IMR-90 (cell line): ENCODE measurements around the gene SERPINE2. TPM values are rescaled to one million over a fixed set of nuclear protein-coding genes. Genes with fewer than 3 reads are reported as not detected.

ENCODE experiments used
- ATAC-seq: fragments of 200-7000 bp; cut with Tn5 transposase; 2 replicates; pipeline ENCODE4 v1.9.1; 2020; ENCODE audit warnings: low read depth, mild to moderate bottlenecking, moderate library complexity
- BruUV-seq: library from RNA; stranded (reverse); fragments of 400-500 nt; replicated peaks from 2 replicates; lab custom pipeline; 2021; lab: Mats Ljungman, UMichigan
- CTCF ChIA-PET: fragments of 300-600 bp; formaldehyde crosslinking; extraction: SDS; loops from one replicate; lab custom pipeline; 2021; ENCODE audit warnings: antibody characterized with exemption; lab: Yijun Ruan, JAX
- POLR2A ChIA-PET: fragments of 300-600 bp; sonication (Branson Sonifier 250); formaldehyde crosslinking; loops from one replicate; lab custom pipeline; 2022; ENCODE audit warnings: antibody characterized with exemption; ENCODE audit not compliant: unreplicated experiment; lab: Charles Lee
- DNase-seq: peaks from one replicate; pipeline ENCODE4 v3.0.0; 2013
- H2AFZ ChIP-seq: replicated peaks from 2 replicates; pipeline ENCODE3; 2013; ENCODE audit warnings: low read length, mild to moderate bottlenecking; ENCODE audit not compliant: poor library complexity
- H2AK5ac ChIP-seq: 2 replicates; pipeline ENCODE4 v1.6.1; 2013; ENCODE audit warnings: low read depth, low read length, inconsistent platforms
- H2AK9ac ChIP-seq: replicated peaks from 2 replicates; pipeline ENCODE3; 2013; ENCODE audit warnings: mild to moderate bottlenecking, low read depth, low read length, moderate library complexity; ENCODE audit not compliant: poor library complexity
- H2BK120ac ChIP-seq: 2 replicates; pipeline ENCODE4 v1.6.1; 2013; ENCODE audit warnings: low read depth, low read length, inconsistent platforms
- H2BK15ac ChIP-seq: 3 replicates; pipeline ENCODE4 v1.6.1; 2013; ENCODE audit warnings: low read depth, low read length, inconsistent platforms
- H2BK20ac ChIP-seq: 2 replicates; pipeline ENCODE4 v1.6.1; 2013; ENCODE audit warnings: low read depth, mild to moderate bottlenecking, inconsistent platforms, low read length, moderate library complexity
- H2BK5ac ChIP-seq: 2 replicates; pipeline ENCODE4 v1.6.1; 2013; ENCODE audit warnings: mild to moderate bottlenecking, low read depth, low read length, inconsistent platforms; ENCODE audit not compliant: poor library complexity, severe bottlenecking
- H3K14ac ChIP-seq: replicated peaks from 2 replicates; pipeline ENCODE4 v1.6.1; 2013; ENCODE audit warnings: low read depth, low read length, inconsistent platforms
- H3K18ac ChIP-seq: 2 replicates; pipeline ENCODE4 v1.6.1; 2013; ENCODE audit warnings: low read depth, low read length, control low read depth
- H3K23ac ChIP-seq: 2 replicates; pipeline ENCODE4 v1.6.1; 2013; ENCODE audit warnings: low read depth, low read length, inconsistent platforms
- H3K27ac ChIP-seq: 2 replicates; pipeline ENCODE4 v1.5.1; 2013; ENCODE audit warnings: mild to moderate bottlenecking, control low read depth, low read length; ENCODE audit not compliant: insufficient read depth
- H3K27me3 ChIP-seq: 2 replicates; pipeline ENCODE4 v1.6.1; 2013; ENCODE audit warnings: low read length; ENCODE audit not compliant: control insufficient read depth, insufficient read depth
- H3K36me3 ChIP-seq: 2 replicates; pipeline ENCODE4 v1.6.1; 2013; ENCODE audit warnings: low read length, mixed read lengths; ENCODE audit not compliant: control insufficient read depth, insufficient read depth
- H3K4ac ChIP-seq: 2 replicates; pipeline ENCODE4 v1.6.1; 2013; ENCODE audit warnings: low read depth, low read length, inconsistent platforms
- H3K4me1 ChIP-seq: 2 replicates; pipeline ENCODE4 v1.6.1; 2013; ENCODE audit warnings: low read length, mixed read lengths; ENCODE audit not compliant: control insufficient read depth, insufficient read depth
- H3K4me2 ChIP-seq: 2 replicates; pipeline ENCODE4 v1.6.1; 2013; ENCODE audit warnings: low read depth, mild to moderate bottlenecking, control low read depth, low read length, moderate library complexity
- H3K4me3 ChIP-seq: 2 replicates; pipeline ENCODE4 v1.5.1; 2013; ENCODE audit warnings: low read depth, mild to moderate bottlenecking, control low read depth, low read length, moderate library complexity; ENCODE audit not compliant: insufficient read depth
- H3K56ac ChIP-seq: 2 replicates; pipeline ENCODE4 v1.6.1; 2013; ENCODE audit warnings: low read length, inconsistent platforms; ENCODE audit not compliant: insufficient read depth; ENCODE audit errors: extremely low read depth
- H3K79me1 ChIP-seq, 2 experiments: 2 replicates each; pipeline ENCODE4 v1.6.1; 2013; ENCODE audit warnings: low read length in 2 of 2, inconsistent platforms in 1 of 2, low read depth in 1 of 2
- H3K9ac ChIP-seq: 2 replicates; pipeline ENCODE4 v1.6.1; 2013; ENCODE audit warnings: low read depth, low read length, control low read depth
- H3K9me1 ChIP-seq: 2 replicates; pipeline ENCODE4 v1.6.1; 2013; ENCODE audit warnings: low read length, inconsistent platforms; ENCODE audit not compliant: insufficient read depth
- H3K9me3 ChIP-seq: 2 replicates; pipeline ENCODE4 v1.6.1; 2013; ENCODE audit warnings: low read length; ENCODE audit not compliant: control insufficient read depth, insufficient read depth
- H4K20me1 ChIP-seq: 2 replicates; pipeline ENCODE4 v1.6.1; 2013; ENCODE audit warnings: low read length, inconsistent platforms; ENCODE audit not compliant: insufficient read depth
- H4K5ac ChIP-seq: 2 replicates; pipeline ENCODE4 v1.6.1; 2013; ENCODE audit warnings: mild to moderate bottlenecking, low read depth, low read length, control low read depth
- H4K8ac ChIP-seq, 2 experiments: 2 replicates each; pipeline ENCODE4 v1.6.1; 2013; ENCODE audit warnings: low read depth in 2 of 2, low read length in 2 of 2, control low read depth in 1 of 2, inconsistent platforms in 1 of 2
- H4K91ac ChIP-seq: 2 replicates; pipeline ENCODE4 v1.6.1; 2013; ENCODE audit warnings: low read depth, low read length, inconsistent platforms; ENCODE audit not compliant: insufficient read depth
- CHD1 ChIP-seq: IDR thresholded peaks from 2 replicates; pipeline ENCODE4 v1.6.1; 2012; ENCODE audit warnings: low read depth, low read length, improper control_type of control experiment
- CTCF ChIP-seq: conservative IDR thresholded peaks from 2 replicates; pipeline ENCODE4 v1.5.1; 2012; ENCODE audit warnings: mild to moderate bottlenecking, low read depth, low read length, improper control_type of control experiment
- MAFK ChIP-seq: IDR thresholded peaks from 2 replicates; pipeline ENCODE4 v1.6.1; 2012; ENCODE audit warnings: low read depth, low read length, improper control_type of control experiment
- POLR2A ChIP-seq: IDR thresholded peaks from 2 replicates; pipeline ENCODE4 v1.6.1; 2012; ENCODE audit warnings: mild to moderate bottlenecking, low read depth, low read length
- RCOR1 ChIP-seq: IDR thresholded peaks from 2 replicates; pipeline ENCODE4 v1.6.1; 2012; ENCODE audit warnings: mild to moderate bottlenecking, low read length, improper control_type of control experiment; ENCODE audit not compliant: insufficient replicate concordance
- RFX5 ChIP-seq: IDR thresholded peaks from 2 replicates; pipeline ENCODE4 v1.8.0; 2012; ENCODE audit warnings: low read depth, mild to moderate bottlenecking, low read length, moderate library complexity
- SMC3 ChIP-seq: fragments of 150-350 bp; IDR thresholded peaks from 2 replicates; pipeline ENCODE4 v1.6.1; 2016; ENCODE audit warnings: low read depth, mild to moderate bottlenecking, antibody characterized with exemption, low read length, moderate library complexity
- WGBS, 2 experiments: methylation state at CpG; one replicate each; pipeline versions ENCODE4 v1.1.5 to v1.1.7; 2013; ENCODE audit warnings: missing lambda C conversion rate in 2 of 2; ENCODE audit not compliant: insufficient read length in 1 of 2; ENCODE audit errors: extremely low coverage in 2 of 2; 5-methylcytosine and 5-hydroxymethylcytosine counted together
- dilution Hi-C: fragments of 300-500 bp; cut with HindIII; formaldehyde crosslinking; loops from one replicate; pipeline ENCODE4 v1.14.3; 2018; ENCODE audit warnings: low sequenced_read_pairs; ENCODE audit not compliant: unreplicated experiment
- in situ Hi-C: fragments of 300-500 bp; cut with MboI; formaldehyde crosslinking; loops from 3 replicates; pipeline ENCODE4 v1.14.3; 2019; ENCODE audit warnings: low sequenced_read_pairs, inconsistent platforms, mixed read lengths
- intact Hi-C: fragments of 100-400 bp; cut with micrococcal nuclease; formaldehyde crosslinking; loops from 2 replicates; pipeline ENCODE4 v1.10.0; 2022
- polyA plus RNA-seq, 3 experiments: library from polyadenylated mRNA; depleted of rRNA; stranded (reverse); fragments of >200 nt; gene quantifications; 2 replicates each; pipeline ENCODE4 v1.2.3, GENCODE V29; 2012; ENCODE audit warnings: low replicate concordance in 1 of 3
- total RNA-seq: library from RNA; depleted of rRNA; stranded (reverse); fragments of >200 nt; gene quantifications from 2 replicates; pipeline ENCODE4 v1.2.3, GENCODE V29; 2012

SERPINE2 gene
- total and polyA plus RNA-seq, 2 of the 4 experiments (the other 2 are of a cell fraction) = 24.0 to 62.7 TPM

- DNase-seq (no peak), ATAC-seq (no peak)
- no peak overlapping the region for H2BK5ac ChIP-seq
- no CpG with 5 or more reads among the region's 6 CpGs for WGBS, 2 experiments
- H4K5ac ChIP-seq = no peak overlapping the region
- no peak overlapping the region for H3K4me3 ChIP-seq
- no peak overlapping the region; the same call in 1 of the 2 replicates for H3K4ac ChIP-seq
- in situ Hi-C loops (no loop called here), dilution Hi-C loops (no loop called here), intact Hi-C loops (no loop called here)
- H2BK20ac ChIP-seq = no peak overlapping the region
- no peak overlapping the region for H3K14ac ChIP-seq
- ChIA-PET POLR2A (no interaction called here), CTCF (no interaction called here)
- no TSS peak for BruUV-seq
- H3K79me1 ChIP-seq = peaks cover 27 to 76% of the 10 kb centered on the region in 2 experiments
- no peak overlapping the region for H3K4me2 ChIP-seq
- H3K9me1 ChIP-seq = peaks cover 17% of the 10 kb centered on the region
- no peak overlapping the region for H3K27ac ChIP-seq
- H3K23ac ChIP-seq = no peak overlapping the region; the same call in 1 of the 2 replicates
- H3K36me3 ChIP-seq = no peaks in the 10 kb centered on the region
- no peak overlapping the region for H2BK15ac ChIP-seq
- no peak overlapping the region for H2AK5ac ChIP-seq
- H2AK9ac ChIP-seq = no peak overlapping the region
- no peak overlapping the region for H3K56ac ChIP-seq
- no peaks in the 10 kb centered on the region for H3K27me3 ChIP-seq
- H3K9me3 ChIP-seq = no peaks in the 10 kb centered on the region
- no peak overlapping the region; the same call in 1 of the 2 replicates for H3K18ac ChIP-seq
- peaks cover 45% of the 10 kb centered on the region for H4K20me1 ChIP-seq
- 0 out of 2 replicates have a peak overlapping the region, but pooled peaks have one; percentile 31 for H3K9ac ChIP-seq
- peaks cover 23% of the 10 kb centered on the region for H3K4me1 ChIP-seq
- no peak overlapping the region for H2AFZ ChIP-seq
- H4K91ac ChIP-seq = no peak overlapping the region
- no peak overlapping the region for H2BK120ac ChIP-seq
- H4K8ac ChIP-seq = no peak overlapping the region
- TF ChIP-seq CHD1 (no peak), CTCF (no peak), SMC3 (no peak), POLR2A (no peak), MAFK (no peak), RCOR1 (no peak), RFX5 (no peak)
These were observed 106.0 kb downstream of the SERPINE2 start for GRCh38 chr2:223932816-223933800.
